ENCODE results near the gene RGS21.
"Not testable (repeated sequence)": the region's sequence is repeated elsewhere in the genome, so short reads cannot be mapped to it uniquely, and the experiment has no call there.

RGS21 gene

GRCh38 chr1:192316942-192317450 lies at the start of gene RGS21:
RGS21 (plus strand) TSS chr1:192316992; CDS start chr1:192343037, 26,045 bp downstream.
- no peak for DNase-seq (ENCODE audit: low read depth)

- no peak for DNase-seq (ENCODE audit: low read depth)
Observed at GRCh38 chr1:192268468-192269052, 48.2 kb upstream of the RGS21 start.

GRCh38 chr1:192270398-192270797 lies 46.4 kb upstream of the RGS21 start:
- DNase-seq (ENCODE audit: low read depth): no peak

- DNase-seq (ENCODE audit: low read depth): no peak
Observed at GRCh38 chr1:192272732-192273131, 44.1 kb upstream of the RGS21 start.

- no peak for DNase-seq (ENCODE audit: low read depth)
Observed at GRCh38 chr1:192274588-192274987, 42.2 kb upstream of the RGS21 start.

GRCh38 chr1:192277635-192278034 lies 39.2 kb upstream of the RGS21 start:
- DNase-seq (ENCODE audit: low read depth): no peak

- no peak for DNase-seq (ENCODE audit: low read depth)
Observed at GRCh38 chr1:192284927-192285326, 31.9 kb upstream of the RGS21 start.

- no peak for DNase-seq (ENCODE audit: low read depth)
Observed at GRCh38 chr1:192303029-192303428, 13.8 kb upstream of the RGS21 start.

GRCh38 chr1:192308314-192308713 lies 8.5 kb upstream of the RGS21 start:
- not testable (repeated sequence) for DNase-seq (ENCODE audit: low read depth)

GRCh38 chr1:192311281-192311680 lies 5.5 kb upstream of the RGS21 start:
- no peak for DNase-seq (ENCODE audit: low read depth)

GRCh38 chr1:192327997-192328396 lies 11.2 kb downstream of the RGS21 start:
- DNase-seq (ENCODE audit: low read depth): no peak

- DNase-seq (ENCODE audit: low read depth): no peak
Observed at GRCh38 chr1:192342842-192343241, 26.1 kb downstream of the RGS21 start.

- no peak for DNase-seq (ENCODE audit: low read depth)
Observed at GRCh38 chr1:192343344-192343743, 26.6 kb downstream of the RGS21 start.

- DNase-seq (ENCODE audit: low read depth): no peak
Observed at GRCh38 chr1:192349314-192349713, 32.5 kb downstream of the RGS21 start.

GRCh38 chr1:192350356-192350755 lies 33.6 kb downstream of the RGS21 start:
- DNase-seq (ENCODE audit: low read depth): no peak

GRCh38 chr1:192351550-192351949 lies 34.8 kb downstream of the RGS21 start:
- no peak for DNase-seq (ENCODE audit: low read depth)

- no peak for DNase-seq (ENCODE audit: low read depth)
Observed at GRCh38 chr1:192357924-192358323, 41.1 kb downstream of the RGS21 start.

GRCh38 chr1:192358402-192358801 lies 41.6 kb downstream of the RGS21 start:
- DNase-seq (ENCODE audit: low read depth): no peak

GRCh38 chr1:192358822-192359221 lies 42.0 kb downstream of the RGS21 start:
- no peak for DNase-seq (ENCODE audit: low read depth)

- no peak for DNase-seq (ENCODE audit: low read depth)
Observed at GRCh38 chr1:192363177-192363576, 46.4 kb downstream of the RGS21 start.

GRCh38 chr1:192367436-192367835 lies 50.6 kb downstream of the RGS21 start:
- DNase-seq (ENCODE audit: low read depth): no peak

GRCh38 chr1:192375306-192375705 lies 58.5 kb downstream of the RGS21 start:
- DNase-seq (ENCODE audit: low read depth): no peak

- DNase-seq (ENCODE audit: low read depth): no peak
Observed at GRCh38 chr1:192376374-192376773, 59.6 kb downstream of the RGS21 start.

- no peak for DNase-seq (ENCODE audit: low read depth)
Observed at GRCh38 chr1:192378276-192378675, 61.5 kb downstream of the RGS21 start.
